Activated T-cell treated with anti-CD3 and anti-CD28 coated beads, Interleukin-2, amount 50 U/mL, for 48 hours (primary cell): ENCODE measurements around the gene GNPAT.

Source experiments
- DNase-seq, 2 experiments: peaks; one replicate each; pipeline ENCODE4 v3.0.0-alpha.2; 2020

GNPAT gene

GRCh38 chr1:231318568-231318967 lies 77.6 kb downstream of the GNPAT start:
- no peak for DNase-seq

- DNase-seq, result no peak
Measured at GRCh38 chr1:231319080-231319479, 78.1 kb downstream of the GNPAT start.

- DNase-seq, result no peak
Measured at GRCh38 chr1:231322880-231323530, 82.0 kb downstream of the GNPAT start.

GRCh38 chr1:231324660-231325059 lies 83.6 kb downstream of the GNPAT start:
- DNase-seq, result no peak

GRCh38 chr1:231326248-231326647 lies 85.2 kb downstream of the GNPAT start:
- no peak for DNase-seq
